ENCODE measurements around the gene SGMS1. TPM values are rescaled to one million over a fixed set of nuclear protein-coding genes. Genes with fewer than 3 reads are reported as not detected.

SGMS1 gene
- total RNA-seq, 4 donors from 2014 or later: 80.8 to 98.9 (median 90.7) TPM

DNA sequence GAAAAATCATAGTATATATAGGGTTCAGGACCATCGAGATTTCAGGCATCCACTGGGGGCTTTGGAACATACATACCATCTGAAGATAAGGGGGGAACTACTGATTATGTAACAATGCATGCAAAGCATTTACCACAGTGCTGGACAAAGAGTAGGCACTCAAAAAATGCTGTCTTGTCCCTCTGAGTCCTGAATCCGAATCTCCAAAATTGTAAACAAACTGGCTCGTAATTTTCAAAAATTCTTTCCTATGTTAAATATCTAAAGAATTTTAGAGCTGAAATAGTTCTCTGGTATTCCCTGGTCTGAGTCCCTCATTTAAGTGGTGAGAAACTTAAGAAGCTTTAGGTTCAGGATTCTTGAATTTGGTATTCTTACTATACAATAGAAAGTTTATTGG, 204.7 kb downstream of the SGMS1 start:
- H3K4me3 ChIP-seq (replicated peaks in 1 of 3): no peak overlapping the region
- peaks cover 6 to 13% of the 10 kb centered on the region in 2 donors for H3K4me1 ChIP-seq
- DNase-seq: no peak
- no peaks in the 10 kb centered on the region for H3K36me3 ChIP-seq
- no peak overlapping the region for H3K27ac ChIP-seq
- WGBS, 2 donors: 80 to 87% methylated on average over 3 of the region's 3 CpGs
- TF ChIP-seq POLR2A (IDR thresholded peaks at IDR 0.05): no peak
- TF ChIP-seq, protein P1, sequence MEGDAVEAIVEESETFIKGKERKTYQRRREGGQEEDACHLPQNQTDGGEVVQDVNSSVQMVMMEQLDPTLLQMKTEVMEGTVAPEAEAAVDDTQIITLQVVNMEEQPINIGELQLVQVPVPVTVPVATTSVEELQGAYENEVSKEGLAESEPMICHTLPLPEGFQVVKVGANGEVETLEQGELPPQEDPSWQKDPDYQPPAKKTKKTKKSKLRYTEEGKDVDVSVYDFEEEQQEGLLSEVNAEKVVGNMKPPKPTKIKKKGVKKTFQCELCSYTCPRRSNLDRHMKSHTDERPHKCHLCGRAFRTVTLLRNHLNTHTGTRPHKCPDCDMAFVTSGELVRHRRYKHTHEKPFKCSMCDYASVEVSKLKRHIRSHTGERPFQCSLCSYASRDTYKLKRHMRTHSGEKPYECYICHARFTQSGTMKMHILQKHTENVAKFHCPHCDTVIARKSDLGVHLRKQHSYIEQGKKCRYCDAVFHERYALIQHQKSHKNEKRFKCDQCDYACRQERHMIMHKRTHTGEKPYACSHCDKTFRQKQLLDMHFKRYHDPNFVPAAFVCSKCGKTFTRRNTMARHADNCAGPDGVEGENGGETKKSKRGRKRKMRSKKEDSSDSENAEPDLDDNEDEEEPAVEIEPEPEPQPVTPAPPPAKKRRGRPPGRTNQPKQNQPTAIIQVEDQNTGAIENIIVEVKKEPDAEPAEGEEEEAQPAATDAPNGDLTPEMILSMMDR (IDR thresholded peaks at IDR 0.05): no peak
- no peaks in the 10 kb centered on the region for H3K27me3 ChIP-seq
- no peaks in the 10 kb centered on the region for H3K9me3 ChIP-seq
- intact Hi-C loops (cut with DNase I): no loop called here

DNA sequence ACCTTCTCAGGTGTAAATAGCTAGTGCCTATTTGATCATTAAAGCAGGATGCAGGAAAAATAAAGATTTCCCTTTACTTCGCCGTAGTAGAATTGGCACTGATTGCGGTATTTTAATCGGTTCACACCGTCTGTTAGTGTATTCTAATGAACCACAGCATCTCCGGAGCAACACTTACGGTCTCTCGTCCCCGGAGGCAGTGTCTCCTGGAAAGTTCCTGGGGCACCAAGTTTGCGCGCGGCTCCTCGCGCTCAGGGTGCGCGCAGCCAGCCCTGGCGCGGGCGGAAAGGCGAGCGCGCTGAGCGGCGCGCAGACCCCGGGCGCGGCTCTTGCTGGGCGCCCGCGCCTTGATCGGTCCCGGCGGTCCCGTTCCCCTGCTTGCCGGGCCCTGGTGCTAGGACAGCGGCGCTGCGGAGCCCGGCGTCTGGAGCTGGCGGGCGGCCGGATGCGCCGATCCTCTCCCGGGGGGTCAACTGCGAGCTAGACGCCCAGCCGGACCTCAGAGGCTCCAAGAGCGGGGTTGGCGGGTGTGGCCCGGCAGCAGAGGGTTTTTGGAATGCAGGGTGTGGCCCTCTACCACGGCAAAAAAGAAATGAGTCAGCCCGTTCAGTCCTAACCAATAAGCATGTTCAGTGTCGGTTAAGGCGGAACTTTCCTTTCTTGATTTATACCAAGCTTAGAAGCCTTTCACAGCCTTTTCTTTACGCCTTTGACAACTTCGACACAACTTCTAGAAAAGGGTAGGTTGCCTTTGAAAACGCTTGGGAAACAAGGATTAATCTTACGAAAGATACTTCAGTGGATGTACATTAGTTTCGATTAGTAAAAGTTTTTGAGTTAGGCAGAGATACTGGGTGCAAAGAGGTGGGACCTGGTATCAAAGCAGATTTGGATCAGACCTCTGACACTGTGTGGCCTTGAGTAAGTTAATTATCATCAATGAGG, 205.6 kb downstream of the SGMS1 start:
- Histone ChIP-seq H3K4me3 (replicated peaks in 1 of 3) (peak overlapping the region; percentile 12 to 62 (median 16)), H3K36me3 (no peaks in the 10 kb centered on the region), H3K27ac (peak overlapping the region in 2 of 3 donors; percentile 45 to 53), H3K27me3 (no peaks in the 10 kb centered on the region), H3K4me1 (peaks cover 7 to 13% of the 10 kb centered on the region in 2 donors), H3K9me3 (no peaks in the 10 kb centered on the region)
- TF ChIP-seq, protein P1 (IDR thresholded peaks at IDR 0.05): peak in 2 of 6 experiments; percentile 17 to 19
- TF ChIP-seq POLR2A (IDR thresholded peaks at IDR 0.05): no peak
- WGBS, 2 donors: 13 to 21% methylated on average over 21 to 41 of the region's 62 CpGs
- intact Hi-C loops (cut with DNase I): no loop called here
- peak; percentile 43 to 46 for DNase-seq

DNA sequence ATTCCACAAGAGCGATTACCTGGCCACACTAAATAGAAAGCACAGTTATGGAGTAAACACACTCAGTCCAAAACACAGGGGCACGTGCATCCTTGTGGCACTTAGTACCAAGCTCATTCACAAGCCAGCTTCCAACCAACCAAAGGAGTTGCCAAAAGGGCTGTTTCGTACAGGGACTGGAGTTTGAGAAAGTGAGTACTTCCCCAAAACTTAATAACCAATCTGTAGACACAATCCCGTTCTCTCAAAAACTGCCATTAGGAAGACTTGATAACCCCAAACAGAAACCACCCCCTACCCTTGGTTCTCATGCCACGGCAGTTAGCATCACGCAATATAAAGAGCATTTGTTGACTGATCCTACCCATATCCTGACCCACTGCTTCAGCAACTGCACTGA, 206.3 kb downstream of the SGMS1 start:
- H3K4me1 ChIP-seq: peaks cover 7 to 13% of the 10 kb centered on the region in 2 donors
- no peaks in the 10 kb centered on the region for H3K27me3 ChIP-seq
- 45 to 61% methylated on average over 6 of the region's 6 CpGs for WGBS, 2 donors
- no peak for DNase-seq
- H3K36me3 ChIP-seq: no peaks in the 10 kb centered on the region
- peak overlapping the region in 2 of 3 donors; percentile 45 to 53 for H3K27ac ChIP-seq
- intact Hi-C loops (cut with DNase I): no loop called here
- H3K4me3 ChIP-seq (replicated peaks in 1 of 3): peak overlapping the region in 1 of 3 donors; percentile 62
- TF ChIP-seq, protein P1 (IDR thresholded peaks at IDR 0.05): no peak
- no peak for TF ChIP-seq POLR2A (IDR thresholded peaks at IDR 0.05)
- no peaks in the 10 kb centered on the region for H3K9me3 ChIP-seq

DNA sequence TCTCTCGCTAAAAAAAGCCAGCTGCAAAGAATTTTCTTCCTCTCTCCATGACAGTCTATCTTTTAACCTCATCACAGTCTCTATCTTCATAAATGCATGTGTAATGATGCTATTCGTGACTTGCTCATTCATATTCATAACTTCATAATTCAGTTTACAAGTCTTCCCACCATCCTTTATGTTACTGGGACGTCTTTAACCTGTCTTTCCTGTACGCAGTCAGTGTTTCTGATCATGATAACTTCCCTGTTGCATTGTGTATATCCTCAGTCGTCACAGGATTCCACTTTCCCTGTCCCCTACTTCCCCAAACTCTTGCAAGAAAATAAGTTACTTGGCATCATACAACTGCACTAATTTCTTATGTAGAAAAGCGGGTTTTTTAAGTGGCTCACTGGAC, 206.9 kb downstream of the SGMS1 start:
- H3K4me3 ChIP-seq (replicated peaks in 1 of 3): no peak overlapping the region
- peaks cover 7 to 13% of the 10 kb centered on the region in 2 donors for H3K4me1 ChIP-seq
- intact Hi-C loops (cut with DNase I): no loop called here
- H3K9me3 ChIP-seq: no peaks in the 10 kb centered on the region
- no peak for DNase-seq
- no peak for TF ChIP-seq POLR2A (IDR thresholded peaks at IDR 0.05)
- TF ChIP-seq, protein P1 (IDR thresholded peaks at IDR 0.05): no peak
- 72 to 82% methylated on average over 6 of the region's 6 CpGs for WGBS, 2 donors
- H3K27ac ChIP-seq: no peak overlapping the region
- no peaks in the 10 kb centered on the region for H3K36me3 ChIP-seq
- H3K27me3 ChIP-seq: no peaks in the 10 kb centered on the region
